GM18909 (cell line): ENCODE measurements around the gene NNMT.
"Not testable (repeated sequence)": the region's sequence is repeated elsewhere in the genome, so short reads cannot be mapped to it uniquely, and the experiment has no call there.

ENCODE experiments used
- ATAC-seq: cut with Tn5 transposase; IDR thresholded peaks from one replicate; pipeline ENCODE4 v1.9.1; 2021; ENCODE audit warnings: mild to moderate bottlenecking; ENCODE audit not compliant: unreplicated experiment, poor library complexity

Gene NNMT

DNA sequence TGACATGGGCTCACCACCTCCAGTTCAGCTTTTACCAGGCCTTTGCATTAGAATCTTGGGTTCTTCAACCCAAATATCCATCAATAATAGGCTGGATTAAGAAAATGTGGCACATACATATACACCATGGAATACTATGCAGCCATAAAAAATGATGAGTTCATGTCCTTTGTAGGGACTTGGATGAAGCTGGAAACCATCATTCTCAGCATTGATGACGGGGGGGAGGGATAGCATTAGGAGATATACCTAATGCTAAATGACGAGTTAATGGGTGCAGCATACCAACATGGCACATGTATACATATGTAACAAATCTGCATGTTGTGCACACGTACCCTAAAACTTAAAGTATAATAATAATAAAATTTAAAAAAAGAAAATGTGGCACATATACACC, 45.5 kb downstream of the NNMT start:
- not testable (repeated sequence) for ATAC-seq

GRCh38 chr11:114342476-114342875, 46.3 kb downstream of the NNMT start:
- ATAC-seq, result no peak

- no peak for ATAC-seq
Measured at GRCh38 chr11:114343020-114343419, 46.8 kb downstream of the NNMT start.

GRCh38 chr11:114343493-114343892, 47.3 kb downstream of the NNMT start:
- no peak for ATAC-seq

DNA sequence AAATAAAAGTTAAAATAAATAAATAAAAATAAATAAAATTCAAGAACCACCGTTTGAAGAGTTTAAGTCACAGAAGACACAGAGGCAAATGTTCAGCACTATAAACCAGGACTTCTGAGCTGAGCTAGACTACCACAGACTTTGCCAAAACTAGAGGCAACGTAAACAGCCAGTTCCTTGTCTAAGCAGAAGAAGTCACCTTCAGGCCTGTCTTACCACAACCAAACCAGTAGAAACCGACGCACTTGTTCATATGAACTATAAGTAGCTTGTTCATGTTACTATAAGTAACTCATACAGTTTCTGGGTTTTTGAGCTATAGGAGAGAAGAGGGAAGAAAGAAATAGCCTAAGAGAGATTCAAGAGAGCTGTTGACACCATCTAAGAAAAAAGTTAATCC, 48.3 kb downstream of the NNMT start:
- no peak for ATAC-seq

DNA sequence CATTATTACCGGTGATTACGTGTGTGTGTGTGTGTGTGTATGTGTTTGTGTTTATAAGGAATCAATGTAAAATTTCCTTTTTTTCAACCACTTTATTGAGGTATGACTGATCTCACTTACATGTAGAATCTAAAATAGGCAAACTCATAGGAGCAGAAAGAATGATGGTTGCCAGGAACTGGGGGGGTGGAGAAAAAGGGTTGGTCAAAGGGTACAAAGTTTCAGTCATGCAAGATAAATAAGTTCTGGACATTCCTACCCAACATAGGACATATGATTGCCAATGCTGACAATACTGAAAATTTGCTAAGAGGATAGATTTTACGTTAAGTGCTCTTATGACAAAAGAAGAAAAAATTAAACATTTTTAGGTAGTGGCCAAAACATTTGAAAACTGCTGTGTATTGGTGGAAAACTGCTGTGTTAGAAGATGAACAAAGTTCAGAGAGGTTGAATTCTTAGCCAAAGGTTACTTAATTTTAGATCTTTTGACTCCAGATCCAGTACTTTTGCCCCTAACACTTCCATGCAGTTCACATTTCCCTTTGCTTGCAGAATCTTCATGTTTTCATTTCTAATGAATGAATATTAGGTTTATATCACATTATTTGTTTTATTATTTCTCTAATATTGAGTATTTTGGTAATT, 49.5 kb downstream of the NNMT start:
- no peak for ATAC-seq

- no peak for ATAC-seq
Measured at GRCh38 chr11:114346709-114347141, 50.5 kb downstream of the NNMT start.

GRCh38 chr11:114348200-114349191, 52.3 kb downstream of the NNMT start:
- no peak for ATAC-seq

DNA sequence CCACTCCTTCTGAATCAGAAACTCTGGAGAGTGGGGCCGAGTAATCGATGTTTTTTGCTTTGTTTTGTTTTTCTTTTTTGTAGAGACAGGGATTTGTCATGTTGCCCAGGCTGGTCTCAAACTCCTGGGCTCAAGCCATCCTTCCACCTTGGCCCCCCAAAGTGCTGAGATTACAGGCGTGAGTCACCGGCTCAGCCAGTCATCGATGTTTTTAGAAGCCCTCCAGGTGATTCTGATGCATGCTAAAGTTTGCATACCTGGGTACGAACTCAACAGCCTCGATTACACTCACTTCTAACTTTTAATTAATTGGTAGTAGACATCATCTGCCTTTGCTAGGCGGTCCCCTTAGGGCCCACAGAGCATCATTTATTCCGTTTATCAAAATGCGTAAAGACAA, 53.8 kb downstream of the NNMT start:
- no peak for ATAC-seq

- no peak for ATAC-seq
Measured at GRCh38 chr11:114353443-114353842, 57.2 kb downstream of the NNMT start.

DNA sequence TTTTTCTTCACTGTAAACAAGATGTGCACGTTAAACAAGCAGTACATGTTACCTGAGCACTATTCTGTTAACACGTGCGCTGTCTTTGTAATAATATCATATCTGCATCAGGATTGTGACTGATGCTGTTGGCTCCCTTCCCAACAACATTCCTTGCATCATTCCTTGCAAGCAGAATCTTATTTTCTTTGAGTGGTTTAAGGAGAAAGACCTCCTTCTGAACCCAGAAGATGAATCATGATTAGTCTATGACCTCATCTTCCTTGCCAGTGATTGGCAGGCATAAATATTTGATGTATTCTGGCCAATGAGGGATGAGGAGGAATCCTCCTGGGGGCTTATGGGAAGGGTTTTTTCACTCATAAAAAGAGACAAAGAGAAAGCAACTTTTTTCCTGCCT, 57.9 kb downstream of the NNMT start:
- no peak for ATAC-seq

DNA sequence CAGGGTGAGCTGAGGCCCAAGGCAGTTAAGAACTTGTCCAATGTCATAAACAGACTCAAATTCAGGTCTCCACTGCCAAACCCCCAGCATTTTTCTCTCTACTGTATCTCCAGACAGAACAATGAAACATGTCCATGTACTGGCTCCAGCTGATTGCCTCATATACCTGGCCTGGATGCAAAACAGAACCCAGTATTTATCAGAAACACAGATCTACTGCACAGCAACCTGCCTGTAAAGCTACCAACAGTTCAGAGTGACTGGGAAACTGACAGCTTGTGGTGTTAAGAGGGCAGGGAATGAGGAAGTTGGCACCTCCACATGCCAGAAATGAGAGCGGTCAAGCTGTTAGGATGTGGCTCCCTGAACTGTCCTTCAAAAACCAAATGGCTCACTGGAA, 62.5 kb downstream of the NNMT start:
- ATAC-seq, result no peak

GRCh38 chr11:114359342-114359741, 63.1 kb downstream of the NNMT start:
- no peak for ATAC-seq

GRCh38 chr11:114362326-114362725, 66.1 kb downstream of the NNMT start:
- ATAC-seq, result no peak

- ATAC-seq, result no peak
Measured at GRCh38 chr11:114362958-114363357, 66.8 kb downstream of the NNMT start.
